ENCODE data around the gene NTN5.

Gene NTN5

DNA sequence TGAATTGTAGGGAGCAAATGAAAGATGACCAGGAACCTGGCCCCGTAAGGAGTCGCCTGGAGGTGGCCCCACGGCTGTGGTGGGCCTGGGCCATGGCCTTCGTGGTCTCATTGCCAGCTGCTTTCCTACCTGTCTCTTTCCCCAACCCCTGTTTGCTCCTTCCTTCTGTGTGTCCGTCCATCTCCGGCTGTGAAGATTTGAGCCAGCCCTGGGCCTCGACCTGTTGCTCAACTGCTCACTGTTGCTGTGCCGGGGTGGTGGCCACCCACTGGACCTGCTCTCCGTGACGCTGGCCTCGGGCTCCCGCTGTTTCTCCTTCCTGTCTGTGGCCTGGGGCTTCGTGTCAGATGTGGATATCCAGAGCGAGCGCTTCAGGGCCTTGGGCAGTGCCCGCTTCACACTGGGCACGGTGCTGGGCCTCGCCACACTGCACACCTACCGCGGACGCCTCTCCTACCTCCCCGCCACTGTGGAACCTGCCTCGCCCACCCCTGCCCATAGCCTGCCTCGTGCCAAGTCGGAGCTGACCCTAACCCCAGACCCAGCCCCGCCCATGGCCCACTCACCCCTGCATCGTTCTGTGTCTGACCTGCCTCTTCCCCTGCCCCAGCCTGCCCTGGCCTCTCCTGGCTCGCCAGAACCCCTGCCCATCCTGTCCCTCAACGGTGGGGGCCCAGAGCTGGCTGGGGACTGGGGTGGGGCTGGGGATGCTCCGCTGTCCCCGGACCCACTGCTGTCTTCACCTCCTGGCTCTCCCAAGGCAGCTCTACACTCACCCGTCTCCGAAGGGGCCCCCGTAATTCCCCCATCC is 44.1 kb downstream of the NTN5 start:
- no peak for DNase-seq

DNA sequence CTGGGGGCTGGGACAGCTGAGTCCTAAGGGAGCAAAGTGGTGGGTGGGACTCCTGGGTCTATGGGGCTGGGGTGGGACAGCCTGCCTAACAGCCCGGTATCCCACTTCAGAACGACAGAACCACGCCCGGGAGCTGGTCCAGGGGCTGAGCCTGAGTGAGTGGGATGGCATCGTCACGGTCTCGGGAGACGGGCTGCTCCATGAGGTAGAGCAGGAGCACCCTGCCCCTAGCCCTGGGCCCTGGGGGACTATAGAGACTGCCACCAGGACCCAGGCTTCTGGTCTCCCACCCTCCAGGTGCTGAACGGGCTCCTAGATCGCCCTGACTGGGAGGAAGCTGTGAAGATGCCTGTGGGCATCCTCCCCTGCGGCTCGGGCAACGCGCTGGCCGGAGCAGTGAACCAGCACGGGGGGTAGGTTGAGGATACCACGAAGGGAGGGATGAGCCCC is 44.9 kb downstream of the NTN5 start:
- no peak for DNase-seq

DNA sequence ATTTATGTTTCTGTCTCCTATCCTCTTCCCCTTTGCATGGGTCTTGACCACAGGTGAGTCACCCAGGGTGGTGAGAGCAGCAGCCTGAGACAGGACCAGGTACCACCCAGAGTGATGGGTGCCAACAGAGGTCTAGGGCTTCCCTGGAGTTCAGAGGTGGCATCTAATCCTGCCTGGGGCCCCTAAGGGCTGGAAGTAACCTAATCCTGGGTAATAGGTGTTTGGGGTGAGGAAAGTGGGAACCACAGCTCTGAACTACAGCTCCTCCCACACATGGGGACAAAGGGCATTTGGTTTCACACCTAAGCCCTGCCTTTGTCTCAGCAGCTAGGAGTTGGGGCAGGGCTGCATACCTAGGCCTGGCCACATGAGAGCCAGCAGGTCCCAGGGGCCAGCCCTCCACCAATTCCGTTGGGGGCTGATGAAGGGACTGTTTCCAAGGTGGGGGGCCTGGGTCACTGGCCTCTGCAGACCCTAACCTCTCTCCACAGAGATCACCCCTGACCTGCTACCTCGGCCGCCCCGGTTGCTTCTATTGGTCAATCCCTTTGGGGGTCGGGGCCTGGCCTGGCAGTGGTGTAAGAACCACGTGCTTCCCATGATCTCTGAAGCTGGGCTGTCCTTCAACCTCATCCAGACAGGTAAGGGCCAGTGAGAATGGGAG is 45.5 kb downstream of the NTN5 start:
- DNase-seq = no peak

DNA sequence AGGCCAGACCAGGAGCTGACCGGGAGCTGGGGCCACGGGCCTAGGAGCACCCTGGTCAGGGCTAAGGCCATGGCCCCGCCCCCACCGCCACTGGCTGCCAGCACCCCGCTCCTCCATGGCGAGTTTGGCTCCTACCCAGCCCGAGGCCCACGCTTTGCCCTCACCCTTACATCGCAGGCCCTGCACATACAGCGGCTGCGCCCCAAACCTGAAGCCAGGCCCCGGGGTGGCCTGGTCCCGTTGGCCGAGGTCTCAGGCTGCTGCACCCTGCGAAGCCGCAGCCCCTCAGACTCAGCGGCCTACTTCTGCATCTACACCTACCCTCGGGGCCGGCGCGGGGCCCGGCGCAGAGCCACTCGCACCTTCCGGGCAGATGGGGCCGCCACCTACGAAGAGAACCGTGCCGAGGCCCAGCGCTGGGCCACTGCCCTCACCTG is 46.9 kb downstream of the NTN5 start:
- DNase-seq = no peak

DNA sequence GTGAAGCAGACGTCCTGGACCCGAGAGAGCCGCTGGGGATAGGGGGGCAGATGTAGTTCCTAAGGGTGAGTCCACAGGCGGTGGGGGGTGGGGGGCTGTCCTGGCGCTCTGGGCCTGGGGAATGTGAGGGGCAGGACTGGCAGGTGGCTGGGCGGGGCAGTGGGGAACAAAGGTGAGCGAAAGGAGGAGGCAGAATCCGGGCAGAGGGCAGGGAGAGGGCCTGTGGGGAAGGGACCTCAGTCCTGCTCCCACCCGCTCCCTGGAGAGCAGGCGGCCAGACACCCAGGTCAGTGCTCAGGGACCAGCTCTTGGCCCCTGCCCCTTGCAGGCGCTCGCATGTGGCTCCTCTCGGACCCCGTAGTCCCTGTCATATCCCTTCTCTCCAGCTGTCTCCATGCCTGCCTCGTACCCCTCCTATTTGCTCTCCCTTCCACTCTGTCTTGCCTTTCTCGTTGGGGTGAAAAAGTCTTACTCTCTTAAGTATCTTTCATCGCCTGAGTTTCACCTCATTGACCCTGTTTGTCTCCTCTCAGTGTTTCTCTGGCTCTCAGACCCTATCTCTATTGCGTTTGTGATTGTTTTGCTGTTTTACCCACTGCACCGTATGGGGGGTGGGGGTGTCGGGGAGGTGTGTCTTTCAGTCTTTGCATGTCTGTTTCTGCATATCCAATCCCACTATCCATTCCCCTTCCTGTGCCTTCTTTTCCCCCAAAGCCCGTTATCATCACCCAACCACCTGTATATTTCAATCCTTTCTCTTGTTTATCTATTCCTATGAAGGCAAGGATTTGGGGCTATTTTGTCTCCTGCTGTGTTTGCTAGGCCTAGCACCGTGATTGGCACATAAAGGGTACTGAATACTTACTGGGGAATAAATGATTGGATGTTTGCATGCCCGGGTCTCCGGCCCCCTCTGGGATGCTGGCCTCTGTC is 47.8 kb downstream of the NTN5 start:
- DNase-seq = no peak

DNA sequence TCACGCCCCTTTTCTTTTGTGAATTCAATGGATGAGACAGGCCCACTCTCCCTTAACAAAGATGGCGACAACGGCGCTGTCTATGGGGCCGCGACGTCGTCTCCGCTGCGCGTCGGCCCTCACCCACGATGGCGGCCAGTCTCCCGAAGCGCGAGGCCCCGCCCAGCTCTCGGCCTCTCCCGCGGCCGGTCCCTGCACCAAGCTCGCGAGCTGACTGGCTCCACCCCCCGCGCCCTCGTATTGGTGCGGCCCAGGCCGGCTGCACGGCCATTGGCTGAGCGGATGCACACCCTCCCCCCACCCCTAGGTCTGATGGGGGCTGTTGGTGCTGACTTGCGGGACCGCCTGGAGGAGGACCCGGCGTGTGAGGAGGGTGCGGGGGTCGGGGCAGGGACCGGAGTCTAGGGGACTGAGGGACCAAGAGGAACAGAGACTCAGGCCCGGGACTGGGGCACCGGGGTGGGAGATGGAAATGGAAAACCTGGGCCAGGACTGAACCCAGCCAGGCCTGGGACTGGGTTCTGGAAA is 48.7 kb downstream of the NTN5 start:
- DNase-seq = peak; percentile 93

DNA sequence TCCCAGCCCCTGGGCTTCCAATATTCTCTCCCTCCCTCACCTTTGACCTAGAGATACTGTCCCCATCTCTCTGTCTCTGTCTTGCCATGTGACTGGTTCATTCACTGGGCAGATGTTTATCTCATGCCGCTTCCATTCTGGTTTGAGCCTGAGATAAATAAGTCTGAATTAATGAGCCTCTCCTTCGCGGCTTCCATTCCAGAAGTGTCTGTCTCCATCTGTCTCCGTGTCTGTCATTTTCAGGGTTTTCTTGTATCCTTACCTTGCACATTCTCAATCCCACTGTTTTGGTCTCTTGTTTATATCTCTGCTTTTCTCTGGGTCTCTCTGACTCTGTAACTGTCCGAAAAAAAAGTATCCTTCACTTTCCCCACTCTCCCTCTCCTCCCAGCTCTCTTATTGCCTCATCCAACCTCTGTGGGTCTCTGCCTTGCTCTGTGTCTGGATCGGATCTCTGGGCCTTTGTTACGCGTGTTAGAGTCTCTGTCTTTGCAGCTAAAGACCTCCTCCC is 49.2 kb downstream of the NTN5 start:
- DNase-seq = no peak

DNA sequence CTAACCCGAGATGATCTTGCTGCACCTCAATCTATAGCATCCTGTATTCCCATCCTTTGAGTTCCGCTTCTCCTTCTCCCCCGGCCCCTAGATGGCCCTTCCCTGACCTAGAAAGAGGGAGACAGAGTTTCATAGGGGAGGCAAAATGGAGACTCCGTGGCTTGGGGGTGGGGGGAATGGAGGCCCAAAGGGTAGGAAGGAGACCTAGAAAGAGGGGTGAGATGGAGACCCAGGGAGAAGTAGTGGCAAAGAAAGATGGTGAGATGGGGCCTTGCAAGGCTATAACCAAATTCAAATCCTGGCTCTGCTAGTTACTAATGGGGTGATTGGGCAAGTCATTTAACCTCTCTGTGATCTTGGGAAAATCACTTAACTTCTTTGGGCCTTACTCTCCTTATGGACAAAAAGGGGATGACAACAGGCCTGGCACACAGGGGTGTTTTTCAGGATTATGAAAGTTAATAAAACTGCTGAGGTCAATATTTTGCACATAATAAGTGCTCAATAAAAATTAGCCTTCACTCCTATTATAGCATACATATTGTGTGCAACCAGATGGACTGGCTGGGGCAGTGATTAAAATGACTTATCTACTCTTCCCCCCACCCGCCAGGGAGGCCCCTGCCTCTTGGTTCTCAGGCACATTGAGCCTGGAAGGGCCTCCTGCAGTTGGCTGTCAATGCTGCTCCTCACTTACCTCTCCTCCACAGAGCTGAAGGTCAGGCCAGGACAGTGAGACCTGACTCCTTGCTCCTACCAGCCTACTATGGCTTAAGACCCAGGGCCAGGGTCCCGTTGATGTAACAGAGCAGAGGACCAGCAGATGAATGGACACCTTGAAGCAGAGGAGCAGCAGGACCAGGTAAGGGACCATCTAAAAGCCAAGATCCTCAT is 52.9 kb downstream of the NTN5 start:
- DNase-seq = peak; percentile 40

DNA sequence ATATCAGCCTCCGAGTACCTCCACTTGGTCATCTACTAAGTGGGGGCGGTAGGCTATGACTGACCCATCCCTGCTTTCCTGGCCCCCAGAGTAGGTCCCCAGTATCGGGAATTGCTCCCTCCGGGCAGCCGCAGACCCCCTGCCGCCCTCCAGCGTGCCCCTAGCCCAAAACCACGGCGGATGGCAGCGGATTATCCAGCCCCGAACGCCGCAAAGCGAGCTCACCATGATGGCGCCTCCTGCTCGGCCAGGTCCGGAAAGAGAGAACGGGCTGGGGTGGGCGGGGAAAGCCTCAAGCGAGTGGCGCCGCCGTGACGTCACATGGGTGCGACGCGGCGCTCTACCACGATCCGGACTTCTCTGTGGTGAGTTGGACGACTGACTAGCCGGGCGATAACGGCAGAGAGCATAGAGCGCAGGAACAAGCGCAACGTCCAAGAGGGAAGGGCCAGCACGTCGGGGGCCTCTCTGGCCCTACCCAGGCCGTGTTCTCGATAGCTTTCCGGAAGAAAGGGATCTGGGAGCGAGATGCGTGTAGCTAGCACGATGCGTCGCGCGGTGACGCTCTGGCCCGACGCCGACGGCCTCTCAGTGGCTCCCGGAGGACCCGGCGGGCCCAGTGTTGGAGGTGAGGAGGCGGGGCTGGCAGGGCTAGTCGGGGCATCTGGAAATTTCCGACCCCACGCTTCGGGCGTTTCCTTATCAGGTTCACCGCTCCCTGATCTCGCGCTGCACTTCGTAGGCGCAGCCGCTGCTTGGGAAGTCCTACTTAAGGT is 53.7 kb downstream of the NTN5 start, which contains the start of the genes RPL18 and SPHK2:
TSS of gene RPL18 (minus strand) at position 263 of the 776 bp plus-strand sequence. CDS start at position 228, 35 bp downstream.
TSS of gene SPHK2 (plus strand) at position 591 of the 776 bp plus-strand sequence. CDS start 1,009 bp downstream, outside the sequence.
- DNase-seq = peak; percentile 98

DNA sequence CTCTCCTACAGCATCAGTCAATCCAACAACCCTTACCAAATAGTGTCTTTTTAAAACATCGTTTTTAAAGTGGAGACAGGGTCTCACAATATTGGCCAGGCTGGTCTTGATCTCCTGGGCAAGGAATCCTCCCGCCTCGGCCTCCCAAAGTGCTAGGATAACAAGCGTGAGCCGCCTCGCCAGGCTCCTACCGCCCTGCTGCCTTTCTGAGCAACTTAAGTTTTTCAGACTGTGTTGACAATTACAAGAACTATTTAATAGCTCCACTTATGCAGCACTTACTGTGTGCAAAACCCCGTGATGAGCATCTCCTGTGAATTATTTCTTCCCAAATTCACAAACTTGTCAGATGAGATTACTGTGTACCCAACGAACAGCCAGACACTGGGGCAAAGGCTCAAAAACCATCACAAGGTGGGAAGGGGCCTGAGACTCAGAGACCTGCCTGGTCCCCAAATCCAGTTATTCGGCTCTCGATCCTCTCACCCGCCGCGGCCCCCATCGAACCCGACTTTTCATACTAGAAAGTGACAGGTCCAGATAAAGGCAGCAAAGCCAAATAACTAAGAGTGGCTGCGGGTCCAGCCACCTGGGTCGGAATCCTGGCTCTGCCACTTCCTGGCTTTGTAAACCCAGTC is 54.4 kb downstream of the NTN5 start:
- DNase-seq = no peak

DNA sequence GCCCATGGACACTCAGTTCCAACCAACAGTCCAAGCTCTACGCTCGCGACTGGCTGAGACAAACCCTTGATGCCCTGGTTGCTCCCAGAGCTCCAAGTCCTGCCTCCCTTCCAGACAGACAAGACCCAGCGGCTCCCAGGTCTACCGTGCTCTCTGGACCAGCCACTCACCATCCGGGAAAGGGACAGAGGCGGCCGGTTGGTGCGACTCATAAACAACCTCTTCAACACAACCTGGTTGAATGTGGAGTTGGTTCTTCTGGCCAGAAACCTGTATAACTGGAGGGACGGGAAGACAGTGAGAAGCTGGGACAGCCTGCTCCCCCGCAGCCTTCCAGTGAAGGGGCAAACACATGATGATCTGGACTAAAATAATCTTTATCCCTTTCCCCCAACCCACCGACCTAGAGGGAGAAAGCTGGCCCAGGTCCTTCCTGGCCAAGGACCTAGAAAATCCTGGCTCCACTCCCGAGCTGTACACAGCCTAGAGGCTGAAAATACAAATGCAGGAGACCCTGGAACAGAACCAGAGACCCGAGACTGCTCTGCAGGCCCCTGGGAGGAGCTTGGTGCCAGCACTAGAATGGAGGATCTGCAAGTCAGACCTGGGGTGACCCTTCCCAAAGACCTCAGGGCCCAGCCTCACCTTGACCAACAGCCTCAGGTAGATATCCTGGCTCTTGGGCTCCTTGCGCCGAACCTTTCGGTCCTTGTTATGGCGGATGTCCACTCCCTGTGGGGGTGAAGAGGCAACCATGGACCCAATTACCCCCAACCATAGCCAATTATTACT is 55.5 kb downstream of the NTN5 start:
- DNase-seq = no peak

DNA sequence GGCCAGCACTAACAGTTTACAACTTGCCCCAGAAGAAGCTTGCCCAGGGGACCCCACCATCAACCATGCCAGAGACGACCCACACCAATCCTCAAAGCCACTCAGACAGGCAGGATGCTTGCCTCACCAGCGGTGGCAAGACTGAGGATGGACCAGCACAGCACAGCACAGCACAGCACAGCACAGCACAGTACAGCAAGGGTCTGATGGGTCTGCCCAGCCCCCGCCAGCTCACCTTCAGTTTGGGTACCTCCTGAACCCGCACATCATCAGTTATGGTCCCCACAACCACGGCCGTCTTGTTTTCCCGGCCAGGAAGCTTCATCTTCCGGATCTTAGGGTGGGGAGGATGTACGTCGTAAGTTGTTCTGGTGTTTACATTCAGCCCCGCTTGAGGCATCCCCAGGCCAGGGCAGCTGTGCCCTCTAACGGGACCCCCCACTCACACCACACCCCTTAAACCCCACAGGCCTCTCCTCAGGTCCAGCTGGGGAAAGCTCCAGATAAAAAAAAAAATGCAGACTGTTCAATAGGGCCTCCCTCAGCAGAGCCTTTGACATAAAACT is 56.2 kb downstream of the NTN5 start:
- no peak for DNase-seq

DNA sequence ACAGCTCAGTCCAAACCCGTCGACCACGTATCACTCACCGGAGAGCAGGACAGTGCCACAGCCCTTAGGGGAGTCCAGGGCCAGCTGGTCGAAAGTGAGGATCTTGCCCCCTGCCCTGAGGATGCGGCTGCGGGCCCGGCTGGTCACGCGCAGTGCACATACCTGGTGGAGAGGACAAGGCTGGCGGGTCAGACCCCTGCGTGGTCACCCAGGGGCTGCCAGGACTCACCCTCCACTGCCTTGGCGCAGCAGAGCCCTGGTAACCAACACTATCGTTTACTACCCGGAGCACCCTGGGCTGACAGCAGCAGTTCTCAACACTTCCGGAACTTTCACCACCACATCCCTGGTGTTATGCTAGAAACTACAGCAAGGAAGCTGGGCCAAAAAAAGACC is 56.8 kb downstream of the NTN5 start:
- no peak for DNase-seq

DNA sequence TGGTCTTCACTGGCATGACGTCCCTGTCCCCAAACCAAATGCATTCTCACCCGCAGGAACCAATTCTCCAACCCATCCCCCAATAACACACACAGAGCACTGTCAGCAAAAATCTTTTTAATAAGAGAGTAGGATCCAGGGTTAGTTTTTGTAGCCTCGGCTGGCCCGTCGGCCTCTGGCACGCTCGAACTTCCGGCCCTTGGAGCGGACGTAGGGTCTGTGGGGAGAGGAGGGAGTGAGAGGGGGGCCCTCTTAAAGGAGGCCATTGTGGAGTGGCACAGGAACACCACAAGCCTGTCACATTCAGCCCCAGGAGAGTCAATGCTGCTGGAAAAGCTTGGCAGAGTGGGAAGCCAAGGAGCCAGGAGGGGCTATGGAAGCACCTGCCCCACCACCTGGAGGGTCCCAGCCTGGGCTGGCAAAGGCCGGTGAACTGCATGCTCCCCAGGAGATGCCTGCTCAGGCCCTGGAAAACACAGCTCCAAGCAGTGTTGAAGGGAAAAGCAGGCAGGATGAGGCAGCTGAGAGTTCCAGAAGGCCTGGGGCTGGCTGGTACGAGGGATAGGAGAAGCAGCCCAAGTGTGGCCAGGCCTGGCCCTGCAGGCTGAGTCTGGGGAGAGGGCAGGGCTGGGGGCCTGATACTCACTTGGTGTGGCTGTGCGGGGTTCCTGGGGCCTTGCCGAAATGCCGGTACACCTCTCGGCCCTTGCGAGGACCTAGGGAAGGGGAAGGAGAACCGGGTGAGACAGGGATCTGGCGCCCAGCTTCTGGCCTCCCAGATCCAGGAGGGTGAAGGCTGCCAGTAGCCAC is 57.4 kb downstream of the NTN5 start:
- DNase-seq = no peak

DNA sequence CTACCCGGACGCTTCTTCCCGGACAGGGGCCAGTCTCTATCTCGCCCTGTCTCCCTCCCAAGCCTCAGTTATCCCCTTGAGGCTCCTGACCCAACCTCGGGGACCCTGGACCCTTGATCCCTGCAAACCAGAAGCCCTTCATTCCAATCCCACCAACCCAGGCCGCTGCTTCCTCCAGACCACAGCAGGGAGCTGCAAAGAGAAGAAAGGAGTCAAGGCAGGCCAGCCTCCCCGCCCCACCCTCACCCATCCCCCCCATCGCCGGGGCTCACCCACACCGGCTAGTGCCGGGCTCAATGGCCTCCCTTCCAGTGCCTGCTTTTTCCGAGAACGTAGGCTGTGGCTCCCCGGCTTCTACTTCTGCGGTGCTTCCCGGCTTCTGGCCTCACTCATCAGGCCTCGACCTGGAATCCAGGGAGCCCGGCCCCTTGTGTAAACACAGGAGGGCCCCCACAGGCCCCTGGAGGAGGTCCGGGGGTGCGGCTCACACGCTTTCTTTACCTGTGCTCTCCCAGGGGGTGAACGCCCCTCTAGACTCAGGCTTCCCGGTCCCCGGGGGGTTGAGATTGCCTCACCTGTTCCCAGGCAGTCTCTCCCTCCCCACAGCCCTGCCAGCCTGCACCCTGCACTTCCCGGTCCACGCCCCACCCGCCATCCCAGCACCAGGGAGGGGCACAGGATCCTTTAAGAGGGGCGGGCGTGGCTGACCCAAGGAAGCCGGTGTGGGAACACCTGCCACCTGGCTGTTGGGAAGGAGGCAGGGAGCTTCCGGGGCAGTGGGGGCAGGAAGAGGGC is 58.2 kb downstream of the NTN5 start, which contains the start of gene FAM83E:
TSS of gene FAM83E (minus strand) at position 641 of the 795 bp plus-strand sequence. CDS start 1,704 bp downstream, outside the sequence.
- no peak for DNase-seq

DNA sequence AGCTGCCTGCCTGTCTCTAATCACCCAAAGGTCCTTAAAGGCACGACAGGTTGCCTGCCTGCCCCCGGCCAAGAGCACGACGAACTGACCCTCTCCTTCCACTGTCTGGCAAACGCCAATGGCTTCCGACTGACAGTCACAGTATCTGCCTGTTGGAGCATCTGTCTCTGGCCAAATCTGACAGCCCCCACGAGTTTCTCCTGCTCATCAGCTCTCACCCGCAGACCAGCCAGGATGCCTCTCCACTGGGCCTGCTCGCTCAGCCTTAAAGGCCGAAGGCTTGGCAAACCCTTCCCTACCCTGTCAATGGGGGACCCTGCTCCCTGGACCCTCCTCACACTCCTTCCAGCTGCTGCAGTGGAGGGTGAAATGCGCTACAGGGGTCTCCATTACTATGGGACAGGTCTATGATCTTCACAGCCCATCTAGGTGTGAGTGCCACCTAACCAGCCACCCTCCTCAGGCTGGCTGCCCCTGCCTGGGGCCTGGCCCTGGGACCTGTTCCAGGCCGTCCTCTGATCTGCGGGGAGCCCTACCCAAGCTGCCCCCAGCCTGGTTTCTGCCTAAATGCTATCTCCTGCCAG is 58.9 kb downstream of the NTN5 start:
- DNase-seq = no peak

Data from inflammatory macrophage treated with lipopolysaccharide for 4 hours (primary cell).